Colonic mucosa (tissue), 4 donors: Measurements from ENCODE around the gene LAMB4. TPM values are rescaled to one million over a fixed set of nuclear protein-coding genes. Genes with fewer than 3 reads are reported as not detected.
A peak's percentile ranks its signal among the peaks of the same experiment; 100 is the strongest.

Experiments
- DNase-seq: peaks from one replicate; pipeline ENCODE4 v3.0.0-alpha.2; 2020
- H3K27ac ChIP-seq: fragments of 200-600 bp; one replicate; pipeline ENCODE4 v1.8.0; 2021
- H3K27me3 ChIP-seq: fragments of 200-600 bp; one replicate; pipeline ENCODE4 v1.8.0; 2021
- H3K36me3 ChIP-seq: fragments of 200-600 bp; one replicate; pipeline ENCODE4 v1.8.0; 2021
- H3K4me1 ChIP-seq: fragments of 200-600 bp; one replicate; pipeline ENCODE4 v1.8.0; 2021; ENCODE audit warnings: mild to moderate bottlenecking
- H3K4me3 ChIP-seq: fragments of 200-600 bp; one replicate; pipeline ENCODE4 v1.8.0; 2021
- H3K9ac ChIP-seq, 2 donors: one replicate each; pipeline ENCODE4 v1.7.0; 2013; ENCODE audit warnings: control low read depth in 2 of 2, low read depth in 2 of 2, low read length in 2 of 2
- H3K9me3 ChIP-seq: fragments of 200-600 bp; one replicate; pipeline ENCODE4 v1.8.0; 2021
- CTCF ChIP-seq: fragments of 200-600 bp; IDR thresholded peaks from one replicate; pipeline ENCODE4 v1.8.0; 2022; ENCODE audit warnings: antibody characterized with exemption, mild to moderate bottlenecking
- intact Hi-C: fragments of 100-400 bp; cut with DNase I; formaldehyde crosslinking; loops from one replicate; pipeline ENCODE4 v1.14.1; 2022
- total RNA-seq, 2 donors: library from RNA; stranded (reverse); fragmentation: NEBNext Ultra II Directional in 1 of 2; extraction: Animal tissue kit (Norgen Biotek cat#: 25700) in 1 of 2; gene quantifications; one replicate each; pipeline ENCODE4 v1.2.1, GENCODE V29; 2021
- donor health status: healthy.
- donor health status: DM: no; HTN: no; CAD: no.
- donor health status: DM: no; HTN: no; CAD: no.

The LAMB4 gene
- total RNA-seq, 2 donors from 2014 or later, result 0.27 TPM; not detected in 1

GRCh38 chr7:108101759-108102158 is 28.4 kb downstream of the LAMB4 start:
- Histone ChIP-seq H3K4me3 (no peak overlapping the region), H3K4me1 (no peaks in the 10 kb centered on the region), H3K36me3 (no peaks in the 10 kb centered on the region), H3K9ac (no peak overlapping the region), H3K27ac (no peak overlapping the region), H3K9me3 (no peaks in the 10 kb centered on the region), H3K27me3 (no peaks in the 10 kb centered on the region)
- no peak for DNase-seq
- TF ChIP-seq CTCF, result no peak
- intact Hi-C loops, result no loop called here

GRCh38 chr7:108099713-108100112 is 30.4 kb downstream of the LAMB4 start:
- Histone ChIP-seq H3K27me3 (no peaks in the 10 kb centered on the region), H3K4me3 (no peak overlapping the region), H3K27ac (no peak overlapping the region), H3K9ac (no peak overlapping the region), H3K36me3 (no peaks in the 10 kb centered on the region), H3K9me3 (no peaks in the 10 kb centered on the region), H3K4me1 (peaks cover 6% of the 10 kb centered on the region)
- intact Hi-C loops, result loop anchor here (5.0 kb wide), 1 partner anchor 102 kb away; no protein-coding TSS in a partner anchor
- TF ChIP-seq CTCF, result no peak
- DNase-seq, result no peak

GRCh38 chr7:108097703-108098102 is 32.5 kb downstream of the LAMB4 start:
- no peaks in the 10 kb centered on the region for H3K36me3 ChIP-seq
- no peak overlapping the region for H3K9ac ChIP-seq
- no peak overlapping the region for H3K4me3 ChIP-seq
- no peaks in the 10 kb centered on the region for H3K27me3 ChIP-seq
- peak; percentile 51 for DNase-seq
- no peaks in the 10 kb centered on the region for H3K9me3 ChIP-seq
- peak; percentile 41 for TF ChIP-seq CTCF
- H3K4me1 ChIP-seq, result peaks cover 6% of the 10 kb centered on the region
- intact Hi-C loops, result loop anchor here (5.0 kb wide), 1 partner anchor 100 kb away; no protein-coding TSS in a partner anchor
- no peak overlapping the region for H3K27ac ChIP-seq

GRCh38 chr7:108096996-108097395 is 33.2 kb downstream of the LAMB4 start:
- TF ChIP-seq CTCF, result no peak
- H3K27ac ChIP-seq, result no peak overlapping the region
- no peak for DNase-seq
- peaks cover 6% of the 10 kb centered on the region for H3K4me1 ChIP-seq
- no peaks in the 10 kb centered on the region for H3K9me3 ChIP-seq
- no peak overlapping the region for H3K4me3 ChIP-seq
- intact Hi-C loops, result loop anchor here (5.0 kb wide), 1 partner anchor 100 kb away; no protein-coding TSS in a partner anchor
- no peak overlapping the region for H3K9ac ChIP-seq
- H3K36me3 ChIP-seq, result no peaks in the 10 kb centered on the region
- H3K27me3 ChIP-seq, result no peaks in the 10 kb centered on the region

- H3K9me3 ChIP-seq, result no peaks in the 10 kb centered on the region
- TF ChIP-seq CTCF, result no peak
- peak; percentile 77 for DNase-seq
- H3K36me3 ChIP-seq, result no peaks in the 10 kb centered on the region
- peak overlapping the region; percentile 60 for H3K27ac ChIP-seq
- peaks cover 6% of the 10 kb centered on the region for H3K4me1 ChIP-seq
- peak overlapping the region in 1 of 2 donors; percentile 28 for H3K9ac ChIP-seq
- H3K27me3 ChIP-seq, result no peaks in the 10 kb centered on the region
- H3K4me3 ChIP-seq, result no peak overlapping the region
- intact Hi-C loops, result loop anchor here (5.0 kb wide), 1 partner anchor 98 kb away; no protein-coding TSS in a partner anchor
These were observed 35.0 kb downstream of the LAMB4 start for GRCh38 chr7:108094933-108095710.
